Fibroblast of the aortic adventitia (primary cell): ENCODE measurements around the gene CDHR4. TPM values are rescaled to one million over a fixed set of nuclear protein-coding genes. Genes with fewer than 3 reads are reported as not detected.
"Not testable (repeated sequence)": the region's sequence is repeated elsewhere in the genome, so short reads cannot be mapped to it uniquely, and the experiment has no call there.

Source experiments
- DNase-seq: peaks from one replicate; pipeline ENCODE4 v3.0.0-alpha.2; 2010; ENCODE audit warnings: low read depth
- H3K4me3 ChIP-seq: 2 replicates; pipeline ENCODE4 v1.5.1; 2011; ENCODE audit warnings: low read depth, mild to moderate bottlenecking, control low read depth, low read length, moderate library complexity
- total RNA-seq: library from RNA; depleted of rRNA; stranded (reverse); fragments of >200 nt; gene quantifications from 2 replicates; pipeline ENCODE4 v1.2.3, GENCODE V29; 2012; ENCODE audit warnings: low replicate concordance
- TF ChIP-seq, protein P1 (sequence below): IDR thresholded peaks from 2 replicates; pipeline ENCODE4 v1.5.1; 2011; ENCODE audit warnings: mild to moderate bottlenecking, low read length, control low read depth, inconsistent platforms; ENCODE audit not compliant: insufficient read depth

Gene CDHR4
- total RNA-seq, 1 donor, result 0.09 TPM

DNA sequence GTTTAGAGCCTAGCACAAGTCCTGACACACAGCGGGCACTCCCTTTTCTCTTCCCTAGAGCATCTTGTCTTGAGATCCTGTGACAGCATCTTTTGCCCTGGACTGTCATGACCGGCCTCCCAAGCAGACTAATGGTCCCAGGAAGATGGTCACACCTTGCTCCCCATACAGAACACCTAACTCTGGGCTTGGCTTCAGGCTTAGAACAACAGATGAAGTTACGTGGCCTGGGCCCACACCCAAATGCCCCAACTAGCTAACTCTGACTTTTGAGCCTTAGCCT is 12.6 kb downstream of the CDHR4 start:
- peak overlapping the region; percentile 60 for H3K4me3 ChIP-seq
- DNase-seq, result no peak
- TF ChIP-seq, protein P1, sequence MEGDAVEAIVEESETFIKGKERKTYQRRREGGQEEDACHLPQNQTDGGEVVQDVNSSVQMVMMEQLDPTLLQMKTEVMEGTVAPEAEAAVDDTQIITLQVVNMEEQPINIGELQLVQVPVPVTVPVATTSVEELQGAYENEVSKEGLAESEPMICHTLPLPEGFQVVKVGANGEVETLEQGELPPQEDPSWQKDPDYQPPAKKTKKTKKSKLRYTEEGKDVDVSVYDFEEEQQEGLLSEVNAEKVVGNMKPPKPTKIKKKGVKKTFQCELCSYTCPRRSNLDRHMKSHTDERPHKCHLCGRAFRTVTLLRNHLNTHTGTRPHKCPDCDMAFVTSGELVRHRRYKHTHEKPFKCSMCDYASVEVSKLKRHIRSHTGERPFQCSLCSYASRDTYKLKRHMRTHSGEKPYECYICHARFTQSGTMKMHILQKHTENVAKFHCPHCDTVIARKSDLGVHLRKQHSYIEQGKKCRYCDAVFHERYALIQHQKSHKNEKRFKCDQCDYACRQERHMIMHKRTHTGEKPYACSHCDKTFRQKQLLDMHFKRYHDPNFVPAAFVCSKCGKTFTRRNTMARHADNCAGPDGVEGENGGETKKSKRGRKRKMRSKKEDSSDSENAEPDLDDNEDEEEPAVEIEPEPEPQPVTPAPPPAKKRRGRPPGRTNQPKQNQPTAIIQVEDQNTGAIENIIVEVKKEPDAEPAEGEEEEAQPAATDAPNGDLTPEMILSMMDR, result no peak

DNA sequence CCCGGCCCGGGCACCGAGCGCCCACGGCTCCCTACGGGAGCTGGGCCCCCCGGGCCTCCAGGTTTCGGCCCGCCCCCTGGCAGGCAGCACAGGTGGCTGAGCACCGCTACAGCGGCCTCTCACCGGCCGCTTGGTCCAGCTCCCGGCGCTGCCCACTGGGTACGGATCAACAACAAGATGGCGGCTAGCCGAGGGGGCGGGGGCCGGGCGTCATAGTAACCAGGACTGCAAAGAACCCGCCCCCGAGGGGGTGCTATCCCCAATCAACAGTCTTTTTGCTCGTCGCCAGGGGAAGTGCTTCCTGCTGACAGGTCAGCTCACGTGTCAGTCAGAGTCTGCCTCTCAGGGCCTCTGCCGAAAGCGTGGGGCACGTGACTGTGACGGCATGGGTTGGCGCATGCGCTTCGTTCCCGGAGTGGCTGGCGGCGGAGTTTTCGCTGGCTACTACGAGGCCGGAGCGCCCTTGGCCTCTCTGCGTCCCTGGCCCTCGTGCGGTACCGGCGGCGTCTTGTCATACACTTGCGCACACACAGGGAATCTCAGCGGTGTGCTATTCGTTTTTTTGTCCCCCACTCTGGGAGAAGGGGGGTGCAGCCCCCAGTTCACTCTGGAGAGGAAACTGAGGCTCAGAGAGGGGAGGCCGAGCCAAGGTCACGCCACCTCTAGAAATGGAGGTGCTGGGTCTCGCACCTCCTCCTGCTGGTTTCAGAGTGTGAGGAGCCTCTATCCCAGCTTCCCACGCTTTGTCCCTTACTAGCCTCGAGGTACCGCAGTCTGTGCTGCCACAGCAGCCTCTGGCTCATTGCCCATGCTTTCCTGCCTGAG is 13.1 kb downstream of the CDHR4 start, which contains the start of gene IP6K1:
TSS of gene IP6K1 (minus strand) at position 186 of the 825 bp plus-strand sequence. CDS start 38,502 bp downstream, outside the sequence.
- H3K4me3 ChIP-seq, result peak within 1 kb of the TSS; percentile 86
- TF ChIP-seq, protein P1, result no peak

DNA sequence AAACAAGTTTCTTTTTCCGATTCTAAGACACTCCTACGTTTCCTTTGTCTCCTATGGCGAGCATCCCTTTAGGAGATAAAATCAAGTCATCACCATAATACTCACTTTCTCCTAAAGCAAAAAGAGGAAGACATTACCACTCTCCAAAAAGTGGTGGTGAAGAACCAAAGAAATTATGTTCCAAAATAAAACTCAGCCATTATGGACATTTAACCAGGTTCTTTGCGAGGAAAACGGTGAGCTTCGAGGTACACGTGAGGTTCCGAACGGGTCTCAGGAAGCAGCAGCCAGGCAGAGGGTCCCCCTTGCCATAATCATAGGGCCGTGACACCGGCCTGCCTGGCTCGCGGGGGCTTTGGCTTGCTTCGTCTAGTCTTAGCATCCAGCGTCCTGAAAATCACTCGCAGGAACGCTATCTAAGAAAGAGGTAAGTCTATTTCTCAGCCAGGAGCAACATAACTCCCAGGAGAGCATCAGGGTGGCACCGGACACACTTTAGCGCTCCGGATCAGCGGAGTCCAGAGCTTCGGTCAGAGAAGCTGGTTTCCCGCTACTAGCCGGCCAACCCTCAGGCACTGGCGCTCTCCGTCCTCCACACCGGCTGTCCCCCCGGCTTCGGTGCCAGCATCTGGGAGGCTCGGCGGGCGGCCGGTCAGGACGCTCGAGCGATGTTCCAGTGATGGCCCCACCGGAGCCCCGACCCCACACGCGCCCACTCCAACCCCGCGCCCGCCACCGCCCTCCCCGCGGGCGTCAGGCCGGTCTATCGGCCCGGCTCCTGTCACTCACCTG is 13.9 kb downstream of the CDHR4 start:
- TF ChIP-seq, protein P1, result no peak
- DNase-seq, result peak; percentile 34
- peak overlapping the region; percentile 86 for H3K4me3 ChIP-seq

More for the DNA sequence above, 13.1 kb downstream of the CDHR4 start, which contains the start of gene IP6K1:
- DNase-seq, result peak; percentile 100

DNA sequence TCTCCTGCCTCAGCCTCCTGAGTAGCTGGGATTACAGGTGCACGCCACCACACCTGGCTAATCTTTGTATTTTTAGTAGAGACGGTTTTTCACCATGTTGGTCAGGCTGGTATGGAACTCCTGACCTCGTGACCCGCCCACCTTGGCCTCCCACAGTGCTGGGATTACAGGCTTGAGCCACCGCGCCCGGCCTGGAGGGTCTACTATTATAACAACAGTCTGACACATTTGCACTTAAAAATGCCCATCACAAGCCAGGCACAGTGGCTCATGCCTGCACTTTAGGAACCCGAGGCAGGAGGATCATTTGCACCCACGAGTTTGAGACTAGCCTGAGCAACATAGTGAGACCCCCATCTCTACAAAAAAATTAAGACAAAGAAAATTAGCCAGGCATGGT is 17.4 kb downstream of the CDHR4 start:
- DNase-seq, H3K4me3 ChIP-seq: not testable (repeated sequence)

DNA sequence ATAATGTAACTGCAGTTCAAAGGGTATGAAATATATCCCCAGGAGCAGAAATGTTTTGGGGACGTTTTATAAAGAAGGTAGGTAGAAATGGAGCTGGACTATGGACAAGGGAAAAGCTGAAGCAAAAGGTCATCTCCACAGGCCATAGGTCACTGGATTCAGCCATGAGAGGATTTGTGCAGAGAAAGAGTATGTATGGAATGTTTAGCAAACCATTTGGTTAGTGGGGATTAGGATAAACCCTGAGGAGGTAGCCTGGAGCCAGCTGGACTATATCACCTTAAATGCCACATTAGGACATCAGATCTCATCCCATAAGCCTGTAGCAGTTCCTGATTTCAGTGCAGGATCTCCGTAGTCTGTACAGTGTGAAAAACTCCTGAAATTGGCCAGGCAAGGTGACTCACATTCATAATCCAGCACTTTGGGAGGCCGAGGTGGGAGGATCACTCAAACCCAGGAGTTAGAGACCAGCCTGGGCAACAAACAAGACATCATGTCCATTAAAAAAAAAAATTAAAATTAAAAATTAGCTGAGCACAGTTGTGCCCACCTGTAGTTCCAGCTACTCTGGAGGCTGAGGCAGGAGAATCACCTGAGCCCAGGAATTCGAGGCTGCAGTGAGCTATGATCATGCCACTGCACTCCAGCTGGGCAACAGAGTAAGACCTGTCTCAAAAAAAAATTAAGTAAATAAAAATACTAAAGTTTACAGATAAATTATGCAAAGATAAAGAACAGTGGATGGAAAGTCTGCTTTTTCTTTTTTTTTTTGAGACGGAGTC is 18.1 kb downstream of the CDHR4 start:
- H3K4me3 ChIP-seq, result no peak overlapping the region
- TF ChIP-seq, protein P1, result no peak
- no peak for DNase-seq

DNA sequence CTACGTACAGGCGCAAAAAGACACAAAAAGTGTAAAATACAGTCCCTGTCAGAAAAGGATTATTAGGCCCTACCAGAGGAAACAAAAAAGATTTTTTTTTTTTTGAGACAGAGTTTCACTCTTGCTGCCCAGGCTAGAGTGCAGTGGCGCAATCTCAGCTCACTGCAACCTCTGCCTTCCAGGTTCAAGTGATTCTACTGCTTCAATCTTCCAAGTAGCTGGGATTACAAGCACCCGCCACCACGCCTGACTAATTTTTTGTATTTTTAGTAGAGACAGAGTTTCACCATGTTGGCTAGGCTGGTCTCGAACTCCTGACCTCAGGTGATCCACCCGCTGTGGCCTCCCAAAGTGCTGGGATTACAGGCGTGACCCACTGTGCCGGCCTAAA is 18.7 kb downstream of the CDHR4 start:
- H3K4me3 ChIP-seq, DNase-seq: not testable (repeated sequence)

DNA sequence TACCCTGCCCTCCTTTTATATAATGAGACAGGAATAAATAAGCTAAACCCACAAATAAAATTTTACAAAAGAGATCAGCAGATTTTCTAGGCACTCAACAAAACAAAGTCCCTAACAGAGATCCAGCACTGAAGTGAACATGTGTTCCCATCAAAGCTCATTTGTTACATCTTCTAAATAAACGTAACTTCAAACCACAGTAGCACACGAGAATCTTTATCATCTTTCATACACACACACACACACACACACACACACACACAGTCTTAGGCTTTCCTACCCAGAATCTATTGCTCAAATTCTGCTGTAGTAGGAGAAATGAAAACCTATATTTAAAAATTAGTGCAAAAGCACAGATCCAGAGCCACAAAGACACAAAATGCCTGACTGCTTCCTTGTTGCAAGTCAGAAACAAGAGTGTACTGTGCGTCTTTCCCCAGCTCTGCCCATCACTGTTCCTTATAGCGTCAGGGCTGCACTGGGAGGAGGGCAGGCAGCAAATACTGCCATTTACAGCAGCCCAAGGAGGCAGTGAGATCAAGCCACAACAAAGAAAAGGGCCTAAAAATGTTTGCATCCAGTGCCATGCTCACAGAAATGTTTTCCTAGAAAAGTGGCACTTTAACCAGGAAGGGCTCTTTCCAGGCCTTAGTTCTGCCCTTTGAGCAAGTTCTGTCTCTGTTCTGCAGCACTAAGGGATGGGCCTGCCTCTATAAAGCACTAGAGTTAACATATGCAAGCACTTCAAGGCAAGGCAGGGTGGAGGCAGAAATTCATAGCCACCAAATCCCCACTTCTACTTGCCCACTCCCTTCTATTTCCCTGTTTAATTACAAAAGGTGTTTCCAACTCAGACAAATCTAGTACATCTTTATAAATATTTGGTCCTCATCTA is 19.3 kb downstream of the CDHR4 start:
- TF ChIP-seq, protein P1, result no peak
- no peak for DNase-seq
- no peak overlapping the region for H3K4me3 ChIP-seq
